Measurements from ENCODE around the gene NHLH2.

The NHLH2 gene

GRCh38 chr1:115794976-115795639 lies 45.8 kb downstream of the NHLH2 start:
- Histone ChIP-seq H3K9ac (no peak overlapping the region), H3K4me1 (ENCODE audit: low read depth, poor library complexity, severe bottlenecking) (no peaks in the 10 kb centered on the region), H3K4me3 (IDR thresholded peaks at IDR 0.05; ENCODE audit: insufficient read depth, low read depth, low read length) (no peak overlapping the region), H3K4me2 (no peak overlapping the region), H3K79me2 (ENCODE audit: insufficient read depth, low read depth) (no peaks in the 10 kb centered on the region), H3K27ac (no peak overlapping the region), H3K36me3 (ENCODE audit: insufficient read depth) (no peaks in the 10 kb centered on the region), H2AFZ (ENCODE audit: low read depth) (no peak overlapping the region), H4K20me1 (ENCODE audit: insufficient read depth) (no peaks in the 10 kb centered on the region), H3K27me3 (ENCODE audit: insufficient read depth, low read depth) (no peaks in the 10 kb centered on the region)
- TF ChIP-seq CTCF (conservative IDR thresholded peaks at IDR 0.05; ENCODE audit: low read depth, low read length): no peak

- no peak for TF ChIP-seq CTCF (conservative IDR thresholded peaks at IDR 0.05; ENCODE audit: low read depth, low read length)
- no peak overlapping the region for H3K27ac ChIP-seq
- no peak overlapping the region for H2AFZ ChIP-seq (ENCODE audit: low read depth)
Measured at GRCh38 chr1:115793162-115793561, 47.8 kb downstream of the NHLH2 start.

GRCh38 chr1:115791816-115792215 lies 49.1 kb downstream of the NHLH2 start:
- Histone ChIP-seq H3K27me3 (ENCODE audit: insufficient read depth, low read depth) (no peaks in the 10 kb centered on the region), H4K20me1 (ENCODE audit: insufficient read depth) (no peaks in the 10 kb centered on the region), H3K36me3 (ENCODE audit: insufficient read depth) (no peaks in the 10 kb centered on the region), H2AFZ (ENCODE audit: low read depth) (no peak overlapping the region), H3K27ac (no peak overlapping the region), H3K9ac (no peak overlapping the region), H3K4me3 (IDR thresholded peaks at IDR 0.05; ENCODE audit: insufficient read depth, low read depth, low read length) (no peak overlapping the region), H3K4me2 (no peak overlapping the region), H3K4me1 (ENCODE audit: low read depth, poor library complexity, severe bottlenecking) (no peaks in the 10 kb centered on the region), H3K79me2 (ENCODE audit: insufficient read depth, low read depth) (no peaks in the 10 kb centered on the region)
- no peak for TF ChIP-seq CTCF (conservative IDR thresholded peaks at IDR 0.05; ENCODE audit: low read depth, low read length)

More at GRCh38 chr1:115793162-115793561, 47.8 kb downstream of the NHLH2 start:
- no peak overlapping the region for H3K4me3 ChIP-seq (IDR thresholded peaks at IDR 0.05; ENCODE audit: insufficient read depth, low read depth, low read length)
- no peak overlapping the region for H3K4me2 ChIP-seq
- no peaks in the 10 kb centered on the region for H3K27me3 ChIP-seq (ENCODE audit: insufficient read depth, low read depth)
- no peaks in the 10 kb centered on the region for H4K20me1 ChIP-seq (ENCODE audit: insufficient read depth)
- no peaks in the 10 kb centered on the region for H3K79me2 ChIP-seq (ENCODE audit: insufficient read depth, low read depth)
- no peaks in the 10 kb centered on the region for H3K36me3 ChIP-seq (ENCODE audit: insufficient read depth)
- H3K4me1 ChIP-seq (ENCODE audit: low read depth, poor library complexity, severe bottlenecking): no peaks in the 10 kb centered on the region
- H3K9ac ChIP-seq: no peak overlapping the region

- Histone ChIP-seq H3K4me2 (no peak overlapping the region), H3K4me3 (IDR thresholded peaks at IDR 0.05; ENCODE audit: insufficient read depth, low read depth, low read length) (no peak overlapping the region), H3K9ac (no peak overlapping the region), H3K4me1 (ENCODE audit: low read depth, poor library complexity, severe bottlenecking) (no peaks in the 10 kb centered on the region), H3K27ac (no peak overlapping the region), H4K20me1 (ENCODE audit: insufficient read depth) (no peaks in the 10 kb centered on the region), H3K36me3 (ENCODE audit: insufficient read depth) (no peaks in the 10 kb centered on the region), H3K79me2 (ENCODE audit: insufficient read depth, low read depth) (no peaks in the 10 kb centered on the region), H2AFZ (ENCODE audit: low read depth) (no peak overlapping the region), H3K27me3 (ENCODE audit: insufficient read depth, low read depth) (no peaks in the 10 kb centered on the region)
- no peak for TF ChIP-seq CTCF (conservative IDR thresholded peaks at IDR 0.05; ENCODE audit: low read depth, low read length)
Measured at GRCh38 chr1:115790846-115791245, 50.1 kb downstream of the NHLH2 start.

All from KMS-11 (cell line).